Mesothelial cell of epicardium (in vitro differentiated cells): ENCODE measurements around the gene MTCL1. TPM values are rescaled to one million over a fixed set of nuclear protein-coding genes. Genes with fewer than 3 reads are reported as not detected.

Experiments
- DNase-seq, 2 experiments: peaks; one replicate each; pipeline ENCODE4 v3.0.0; 2021; ENCODE audit warnings: low spot score in 2 of 2; ENCODE audit not compliant: unreplicated experiment in 2 of 2
- H3K27ac Mint-ChIP-seq: 2 replicates; pipeline ENCODE4 v1.8.0; 2021; ENCODE audit warnings: mixed read lengths
- H3K27me3 Mint-ChIP-seq: 2 replicates; pipeline ENCODE4 v1.8.0; 2021; ENCODE audit warnings: low read depth, mixed read lengths
- H3K36me3 Mint-ChIP-seq: 2 replicates; pipeline ENCODE4 v1.8.0; 2021; ENCODE audit warnings: mixed read lengths
- H3K4me1 Mint-ChIP-seq: 2 replicates; pipeline ENCODE4 v1.8.0; 2021; ENCODE audit warnings: mixed read lengths
- H3K4me3 Mint-ChIP-seq: 2 replicates; pipeline ENCODE4 v1.8.0; 2021; ENCODE audit warnings: mild to moderate bottlenecking, moderate library complexity, mixed read lengths
- H3K9me3 Mint-ChIP-seq: 2 replicates; pipeline ENCODE4 v1.8.0; 2021; ENCODE audit warnings: mixed read lengths
- CTCF ChIP-seq: fragments of 200-600 bp; sonication (generic); IDR thresholded peaks from one replicate; pipeline ENCODE4 v1.5.0; 2021; ENCODE audit warnings: antibody characterized with exemption; ENCODE audit not compliant: unreplicated experiment
- total RNA-seq: library from RNA; stranded (reverse); gene quantifications from 3 replicates; pipeline ENCODE4 v1.2.1, GENCODE V29; 2021

The MTCL1 gene
- total RNA-seq, 1 donor from 2014 or later: 24.7 TPM

DNA sequence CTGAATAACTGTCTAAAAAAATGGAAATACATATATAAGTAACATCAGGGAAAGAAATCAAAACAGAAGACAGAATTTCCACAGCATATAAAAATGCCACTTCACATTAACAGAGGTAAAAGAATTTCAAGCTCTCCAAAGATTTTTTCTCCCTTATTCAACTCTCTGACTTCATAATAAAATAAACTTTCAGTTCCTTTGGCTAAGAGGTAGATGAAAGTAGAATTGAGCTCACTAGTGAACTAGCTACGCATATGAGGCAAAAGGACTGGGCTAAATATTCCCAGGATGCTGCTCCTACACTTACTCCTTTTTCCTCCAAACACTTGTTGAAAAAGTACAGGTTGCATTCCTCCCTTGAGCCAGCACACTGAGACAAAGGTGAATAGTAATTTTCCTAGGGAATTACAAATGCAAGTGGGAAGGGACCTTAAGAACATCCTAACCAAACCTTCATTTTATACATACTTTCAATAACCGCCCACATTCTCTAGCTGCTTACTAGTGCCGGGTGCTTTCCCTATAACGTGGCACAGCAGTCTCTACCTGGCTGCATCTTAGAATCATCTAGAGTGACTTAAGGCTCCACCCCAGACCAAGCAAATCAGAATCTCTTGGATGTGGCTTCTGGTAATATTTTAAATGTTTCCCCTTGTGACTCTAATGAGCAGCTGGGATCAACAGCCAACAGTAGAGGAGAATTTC lies 136.6 kb downstream of the MTCL1 start:
- no peak for TF ChIP-seq CTCF
- DNase-seq: no peak
- Mint-ChIP-seq H3K4me3 (no peak overlapping the region), H3K27ac (no peak overlapping the region), H3K36me3 (no peaks in the 10 kb centered on the region), H3K9me3 (peaks cover 5% of the 10 kb centered on the region), H3K27me3 (no peaks in the 10 kb centered on the region), H3K4me1 (no peaks in the 10 kb centered on the region)

DNA sequence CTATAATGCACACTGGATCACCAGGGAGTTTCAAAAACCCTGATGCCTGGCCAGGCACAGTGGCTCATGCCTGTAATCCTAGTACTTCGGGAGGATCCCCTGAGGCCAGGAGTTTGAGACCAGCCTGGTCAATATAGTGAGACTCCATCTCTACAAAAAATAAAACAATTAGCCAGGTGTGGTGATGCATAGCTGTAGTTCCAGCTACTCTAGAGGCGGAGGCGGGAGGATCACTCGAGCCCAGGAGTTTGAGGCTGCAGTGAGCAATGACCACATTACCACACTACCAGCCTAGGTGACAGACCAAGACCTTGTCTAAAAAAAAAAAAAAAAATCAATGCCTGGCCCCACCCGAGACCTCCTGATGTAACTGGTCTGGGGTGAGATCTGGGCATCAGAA lies 137.2 kb downstream of the MTCL1 start:
- Mint-ChIP-seq H3K27me3 (no peaks in the 10 kb centered on the region), H3K4me1 (no peaks in the 10 kb centered on the region), H3K36me3 (no peaks in the 10 kb centered on the region), H3K27ac (no peak overlapping the region), H3K9me3 (no peaks in the 10 kb centered on the region), H3K4me3 (no peak overlapping the region)
- TF ChIP-seq CTCF: no peak
- DNase-seq: no peak

DNA sequence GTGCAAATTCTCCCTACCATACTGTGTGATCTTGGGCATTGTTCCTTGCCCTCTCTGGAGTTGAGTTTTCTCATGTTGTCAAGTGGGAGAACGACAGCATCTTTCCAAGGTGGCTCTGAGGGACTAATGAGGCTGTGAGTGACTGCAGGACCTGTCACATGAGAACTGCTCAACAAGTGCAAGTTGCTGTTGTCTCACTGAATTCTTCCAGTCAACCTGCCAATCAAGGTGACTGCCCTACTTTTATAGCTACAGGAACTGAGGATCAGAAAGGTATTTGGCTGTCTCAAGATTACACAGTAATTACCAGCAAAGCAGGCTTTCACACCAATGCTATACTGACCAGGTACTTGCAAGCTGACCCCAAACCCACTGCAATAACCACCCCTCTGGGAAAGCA lies 137.6 kb downstream of the MTCL1 start:
- no peak for TF ChIP-seq CTCF
- Mint-ChIP-seq H3K27me3 (no peaks in the 10 kb centered on the region), H3K27ac (no peak overlapping the region), H3K4me3 (no peak overlapping the region), H3K9me3 (no peaks in the 10 kb centered on the region), H3K4me1 (no peaks in the 10 kb centered on the region), H3K36me3 (no peaks in the 10 kb centered on the region)
- no peak for DNase-seq

DNA sequence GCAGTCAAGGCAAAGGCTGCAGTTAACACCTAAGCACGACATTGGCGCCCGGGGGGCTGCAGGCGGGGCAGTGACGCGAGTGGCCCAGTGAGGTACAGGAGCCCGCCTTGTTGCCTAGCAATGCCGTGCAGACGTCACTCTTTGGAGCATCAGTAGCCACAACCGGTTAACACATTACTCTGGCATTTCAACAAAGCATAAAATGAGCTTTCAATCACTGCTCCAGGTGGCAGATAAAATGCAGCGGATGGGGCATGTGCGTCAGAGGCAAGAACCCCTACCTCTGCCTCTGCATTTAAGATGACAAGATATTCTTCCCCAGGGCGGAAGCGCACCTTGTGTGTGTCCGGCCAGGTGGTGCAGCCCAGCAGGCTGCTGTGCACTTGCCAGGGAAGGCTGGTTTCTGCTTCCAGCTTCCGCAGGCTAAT lies 139.4 kb downstream of the MTCL1 start:
- Mint-ChIP-seq H3K27me3 (no peaks in the 10 kb centered on the region), H3K36me3 (no peaks in the 10 kb centered on the region), H3K27ac (no peak overlapping the region), H3K4me3 (no peak overlapping the region), H3K9me3 (no peaks in the 10 kb centered on the region), H3K4me1 (no peaks in the 10 kb centered on the region)
- no peak for TF ChIP-seq CTCF
- no peak for DNase-seq

DNA sequence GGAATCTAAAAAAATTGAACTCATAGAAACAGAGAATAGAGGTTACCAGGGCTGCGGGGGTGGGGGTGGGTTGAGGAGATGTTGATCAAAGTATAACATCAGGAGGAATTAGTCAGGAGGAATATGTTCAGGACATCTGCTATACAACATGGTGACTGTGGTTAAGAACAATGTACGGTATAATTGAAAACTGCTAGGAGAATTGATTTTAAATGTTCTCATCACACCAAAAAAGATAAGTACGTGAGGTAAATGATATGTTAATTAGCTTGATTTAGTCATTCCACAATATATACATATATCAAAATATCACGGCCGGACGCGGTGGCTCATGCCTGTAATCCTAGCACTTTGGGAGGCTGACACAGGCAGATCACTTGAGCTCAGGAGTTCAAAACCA lies 140.2 kb downstream of the MTCL1 start:
- TF ChIP-seq CTCF: no peak
- Mint-ChIP-seq H3K27me3 (no peaks in the 10 kb centered on the region), H3K4me3 (no peak overlapping the region), H3K4me1 (no peaks in the 10 kb centered on the region), H3K9me3 (peaks cover 5% of the 10 kb centered on the region), H3K27ac (no peak overlapping the region), H3K36me3 (no peaks in the 10 kb centered on the region)
- DNase-seq: no peak
